ENCODE results near the gene CHURC1. TPM values are rescaled to one million over a fixed set of nuclear protein-coding genes. Genes with fewer than 3 reads are reported as not detected.
A peak's percentile ranks its signal among the peaks of the same experiment; 100 is the strongest.
"Not testable (repeated sequence)": the region's sequence is repeated elsewhere in the genome, so short reads cannot be mapped to it uniquely, and the experiment has no call there.

CHURC1 gene
- total and polyA plus RNA-seq, 2 of the 8 experiments (the other 6 are each of a cell fraction or from before 2014, with no cell fraction given) = 50.2 to 59.3 TPM

GRCh38 chr14:64913477-64913876 is 778 bp upstream of the CHURC1 start:
- DNase-seq (ENCODE audit: low read depth in 1 of 2, low spot score in 2 of 2) = not testable (repeated sequence)
- peak overlapping the region; percentile 79 to 90; a peak in 2 of 4 replicates for H3K4me2 ChIP-seq (ENCODE audit: insufficient read depth in 1 of 2, low read depth in 2 of 2, low read length in 2 of 2)

More at GRCh38 chr14:64913477-64913876, 778 bp upstream of the CHURC1 start:
- H2BK12ac ChIP-seq (ENCODE audit: low read depth, low read length); H3K36me3 ChIP-seq (ENCODE audit: control insufficient read depth in 2 of 4, insufficient read depth in 4 of 4, low read length in 3 of 4); H3K9ac ChIP-seq (replicated peaks in 1 of 4; ENCODE audit: extremely low read depth in 1 of 4, low read depth in 3 of 4, low read length in 3 of 4); H2BK120ac ChIP-seq (replicated peaks; ENCODE audit: low read depth, low read length); H2AFZ ChIP-seq (ENCODE audit: low read length); H3K23me2 ChIP-seq (ENCODE audit: low read depth, low read length); H3K4ac ChIP-seq (replicated peaks; ENCODE audit: insufficient read length, low read depth, low read length); H4K8ac ChIP-seq (ENCODE audit: extremely low read depth, insufficient read depth, low read length); H4K5ac ChIP-seq (ENCODE audit: insufficient read length, low read depth, low read length); H3K14ac ChIP-seq (ENCODE audit: insufficient read length); H4K91ac ChIP-seq (replicated peaks; ENCODE audit: insufficient read length, low read length); H3K56ac ChIP-seq (replicated peaks; ENCODE audit: insufficient read length, low read depth, low read length); H3K9me3 ChIP-seq (ENCODE audit: insufficient read depth in 2 of 2, low read depth in 1 of 2, low read length in 1 of 2); H3K27me3 ChIP-seq (replicated peaks in 1 of 4; ENCODE audit: control insufficient read depth in 3 of 4, extremely low read depth in 1 of 4, insufficient read depth in 3 of 4, low read length in 3 of 4); H2BK20ac ChIP-seq (ENCODE audit: low read length); CTCF ChIA-PET (ENCODE audit: partially characterized antibody); H2BK15ac ChIP-seq (ENCODE audit: low read length); H2AK5ac ChIP-seq (ENCODE audit: low read depth, low read length); H3K27ac ChIP-seq (ENCODE audit: low read depth, low read length); H3K4me1 ChIP-seq (replicated peaks in 1 of 4; ENCODE audit: control insufficient read depth in 3 of 4, insufficient read depth in 4 of 4, low read length in 3 of 4); H3K18ac ChIP-seq (ENCODE audit: extremely low read depth, low read length); H3K4me3 ChIP-seq (ENCODE audit: extremely low read depth in 1 of 4, insufficient read depth in 2 of 4, low read depth in 3 of 4, low read length in 4 of 4); H3K79me1 ChIP-seq (ENCODE audit: low read depth, low read length); H3K23ac ChIP-seq (ENCODE audit: insufficient read length); FAIRE-seq; H4K20me1 ChIP-seq (replicated peaks in 1 of 2; ENCODE audit: control insufficient read depth in 1 of 2, insufficient read depth in 2 of 2, low read length in 2 of 2); H2BK5ac ChIP-seq (ENCODE audit: low read depth, low read length): not testable (repeated sequence)
- 59% methylated on average over 5 of the region's 5 CpGs; no CpG with 5 or more reads in 1 of the 2 experiments for WGBS, 2 experiments (ENCODE audit: extremely low coverage in 1 of 2, insufficient coverage in 1 of 2, insufficient read length in 1 of 2, insufficient replicate concordance in 2 of 2, low coverage in 1 of 2, low lambda C conversion rate in 2 of 2, missing lambda C conversion rate in 1 of 2)
- POLR2A ChIA-PET (ENCODE audit: partially characterized antibody) = interaction anchor here (1.9 to 2.3 kb wide), 4 partner anchors 11 to 40 kb away, joined by 7 to 17 read pairs (median 10); no protein-coding TSS in a partner anchor
- peaks cover 5 to 25% of the 10 kb centered on the region in 2 experiments; a peak in 3 of 4 replicates for H3K79me2 ChIP-seq (ENCODE audit: control insufficient read depth in 1 of 2, insufficient read depth in 2 of 2, low read length in 2 of 2)
